Left ventricle myocardium superior (tissue), 1 donor: ENCODE measurements around the gene KRT1. TPM values are rescaled to one million over a fixed set of nuclear protein-coding genes. Genes with fewer than 3 reads are reported as not detected.

Source experiments
- ATAC-seq: fragments of 200-7000 bp; cut with Tn5 transposase; one replicate; pipeline ENCODE4 v1.9.1; 2020; ENCODE audit warnings: mild to moderate bottlenecking, moderate library complexity
- DNase-seq: peaks from one replicate; pipeline ENCODE4 v3.0.0-alpha.2; 2020
- intact Hi-C: fragments of 100-400 bp; cut with micrococcal nuclease; formaldehyde crosslinking; loops from one replicate; pipeline ENCODE4 v1.11.0; 2022
- total RNA-seq: library from RNA; stranded (reverse); fragmentation: NEBNext Ultra II Directional; extraction: Animal tissue kit (Norgen Biotek cat#: 25700); gene quantifications from one replicate; pipeline ENCODE4 v1.2.1, GENCODE V29; 2021
- donor health status: DM: no; HTN: yes; CAD: no; lungs with severe emphysema.

KRT1 gene
- total RNA-seq, 1 donor from 2014 or later, result 0.15 TPM

DNA sequence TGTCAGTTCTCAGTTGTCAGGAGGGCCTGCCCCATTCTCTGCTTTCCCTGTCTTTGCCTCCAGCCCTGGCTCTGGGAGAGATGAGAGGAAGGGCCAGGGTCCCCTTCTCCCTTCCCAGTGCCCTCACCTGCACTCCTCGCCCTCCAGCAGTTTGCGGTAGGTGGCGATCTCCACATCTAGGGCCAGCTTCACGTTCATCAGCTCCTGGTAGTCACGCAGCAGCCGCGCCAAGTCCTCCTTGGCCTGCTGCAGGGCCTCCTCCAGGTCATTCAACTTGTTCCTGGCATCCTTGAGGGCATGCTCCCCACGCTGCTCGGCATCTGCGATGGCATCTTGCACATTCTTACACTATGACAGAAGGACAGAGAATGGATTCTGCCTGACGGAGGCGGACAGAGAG, 33.6 kb downstream of the KRT1 start:
- ATAC-seq, result no peak
- intact Hi-C loops, result no loop called here
- DNase-seq, result no peak

DNA sequence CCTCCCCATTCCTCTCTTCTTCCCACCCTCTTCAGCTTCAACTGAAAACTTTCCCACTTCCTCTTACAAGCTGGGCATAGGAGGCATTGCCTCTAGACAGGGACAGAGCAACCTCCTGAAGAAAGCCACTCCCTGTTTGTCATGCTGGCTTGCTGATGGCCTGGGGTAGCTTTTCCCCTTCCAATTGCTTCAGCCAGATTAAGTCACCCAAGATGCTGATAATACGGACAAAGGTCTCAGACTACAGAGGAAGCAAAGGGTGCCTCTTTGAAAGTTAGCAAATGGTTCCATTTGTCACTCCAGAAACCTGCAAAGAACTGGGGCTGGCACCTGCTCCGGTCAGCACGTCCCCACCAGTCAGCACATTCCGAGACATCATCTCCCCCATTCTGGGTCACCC, 34.2 kb downstream of the KRT1 start:
- intact Hi-C loops, result no loop called here
- no peak for ATAC-seq
- no peak for DNase-seq

DNA sequence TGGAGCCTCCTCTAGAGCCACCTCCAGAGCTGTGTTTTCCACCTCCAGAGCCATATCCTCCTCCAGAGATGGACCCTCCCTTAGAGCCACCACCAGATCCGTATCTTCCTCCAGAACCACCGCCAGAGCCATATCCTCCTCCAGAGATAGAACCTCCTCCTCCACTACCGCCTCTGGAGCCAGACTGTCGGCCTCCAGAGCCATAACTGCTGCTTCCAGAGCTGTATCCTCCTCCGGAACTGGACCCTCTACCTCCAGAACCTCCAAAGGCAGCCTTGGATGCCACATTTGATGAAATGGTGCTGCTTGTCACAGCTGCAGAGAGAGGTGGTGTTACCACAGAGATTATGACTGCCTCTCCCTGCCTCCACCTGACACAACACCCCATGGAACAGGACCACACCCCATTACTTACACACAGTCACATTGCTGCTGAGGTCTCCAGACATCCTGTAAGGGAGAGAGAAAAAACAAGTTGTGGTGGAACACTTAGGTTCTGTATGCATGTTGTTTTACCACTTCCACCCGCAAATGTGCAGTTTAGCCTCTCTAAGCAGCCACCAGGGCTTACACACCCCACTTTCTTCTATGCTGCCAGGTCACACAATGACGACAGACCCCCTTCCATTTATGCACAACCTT, 35.0 kb downstream of the KRT1 start:
- intact Hi-C loops, result no loop called here
- ATAC-seq, result no peak
- no peak for DNase-seq

DNA sequence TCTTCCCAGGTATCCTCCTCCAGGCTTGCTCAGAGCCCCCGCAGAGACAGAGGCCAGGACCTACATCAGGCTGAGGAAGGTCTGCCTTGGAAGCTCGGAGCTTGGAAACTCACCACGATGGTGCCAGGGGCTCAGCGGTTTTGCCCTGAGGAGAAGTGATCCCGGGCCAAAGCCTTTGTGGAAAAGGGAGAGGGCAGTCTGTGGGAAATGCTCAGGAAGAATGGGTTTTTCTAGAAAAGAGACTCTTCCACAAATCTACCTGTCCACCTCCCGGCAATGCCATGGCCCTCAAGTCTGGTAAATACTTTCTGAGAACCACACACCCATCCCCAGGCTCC, 36.2 kb downstream of the KRT1 start:
- DNase-seq (no peak), ATAC-seq (no peak)
- intact Hi-C loops, result no loop called here

DNA sequence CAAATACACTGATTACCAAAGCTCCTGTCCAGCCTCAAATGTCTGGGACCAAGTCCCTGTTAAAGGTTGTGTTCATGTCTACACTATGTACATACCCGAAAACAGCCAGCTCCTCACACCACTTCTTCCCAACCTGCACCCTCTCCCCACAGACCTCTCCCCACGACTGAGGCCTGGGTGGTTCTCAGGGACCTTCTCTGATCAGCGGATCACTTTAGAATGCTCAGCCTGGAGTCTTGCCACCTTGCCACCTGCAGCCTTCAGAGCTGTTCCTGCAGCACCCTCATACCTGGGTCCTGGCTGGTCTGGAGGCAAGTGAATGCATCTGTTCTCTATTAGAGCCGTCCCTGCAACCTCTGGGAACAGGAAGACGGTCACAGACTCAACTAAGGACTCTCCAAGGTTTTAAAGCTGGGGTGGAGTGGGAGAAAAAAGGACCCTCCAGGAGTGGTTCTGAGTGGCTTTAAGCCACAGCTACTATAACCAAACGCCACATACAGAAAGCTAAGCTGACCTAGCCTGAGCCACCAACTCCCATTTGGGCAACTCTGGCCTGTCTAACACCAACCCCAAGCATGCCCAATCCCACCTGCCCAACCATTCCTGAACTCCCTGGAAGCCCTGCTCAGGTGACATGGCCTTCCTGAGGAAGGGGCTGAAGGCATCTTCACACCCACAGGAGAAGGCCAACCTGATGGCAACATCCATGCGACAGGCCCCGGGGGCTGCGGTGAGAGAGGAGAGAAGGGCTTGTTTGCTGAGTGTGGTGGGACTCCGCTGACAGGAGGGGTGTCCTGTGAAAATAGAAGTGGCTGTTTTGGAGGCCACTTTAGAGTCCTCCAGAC, 36.8 kb downstream of the KRT1 start:
- ATAC-seq (no peak), DNase-seq (no peak)
- intact Hi-C loops, result no loop called here

DNA sequence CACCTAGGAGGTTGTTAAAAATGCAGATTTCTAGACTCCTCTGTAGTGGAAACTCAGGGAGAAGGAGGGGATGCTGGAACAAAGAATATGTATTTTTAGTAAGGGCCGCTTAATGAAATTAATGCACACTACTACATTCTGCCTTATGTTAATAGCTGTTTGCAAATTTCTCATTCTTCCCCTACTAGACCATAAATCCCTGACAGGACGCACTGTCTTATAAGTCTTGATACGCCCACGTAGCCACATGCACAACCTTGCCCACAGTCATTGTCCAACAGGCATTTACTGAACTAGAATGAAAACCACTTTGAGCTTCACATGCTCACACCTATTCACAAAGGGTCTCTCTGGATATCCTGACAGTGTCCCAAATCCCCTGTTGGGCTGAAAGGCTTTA, 38.7 kb downstream of the KRT1 start:
- no peak for ATAC-seq

DNA sequence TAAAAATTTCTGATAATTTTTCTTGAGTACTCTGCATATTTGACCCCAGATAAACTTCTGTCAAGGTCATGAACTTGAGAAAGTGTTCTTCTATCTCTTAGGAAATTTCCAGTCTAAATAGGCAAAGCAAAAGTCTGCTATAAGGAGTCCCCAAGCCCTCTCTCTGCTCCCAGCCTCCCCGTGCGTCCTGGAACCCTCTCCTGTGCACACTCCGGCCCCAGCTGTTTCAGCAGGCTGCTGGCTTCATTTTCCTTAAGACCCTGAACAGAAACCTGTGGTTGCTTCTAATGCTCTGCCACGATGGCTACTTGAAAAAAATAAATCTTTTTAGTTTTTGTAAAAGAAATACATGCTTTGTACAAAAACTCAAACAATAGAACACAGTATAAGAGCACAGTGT, 42.9 kb downstream of the KRT1 start:
- no peak for ATAC-seq
- intact Hi-C loops, result no loop called here

More for the DNA sequence above, 38.7 kb downstream of the KRT1 start:
- intact Hi-C loops, result no loop called here
- no peak for DNase-seq

DNA sequence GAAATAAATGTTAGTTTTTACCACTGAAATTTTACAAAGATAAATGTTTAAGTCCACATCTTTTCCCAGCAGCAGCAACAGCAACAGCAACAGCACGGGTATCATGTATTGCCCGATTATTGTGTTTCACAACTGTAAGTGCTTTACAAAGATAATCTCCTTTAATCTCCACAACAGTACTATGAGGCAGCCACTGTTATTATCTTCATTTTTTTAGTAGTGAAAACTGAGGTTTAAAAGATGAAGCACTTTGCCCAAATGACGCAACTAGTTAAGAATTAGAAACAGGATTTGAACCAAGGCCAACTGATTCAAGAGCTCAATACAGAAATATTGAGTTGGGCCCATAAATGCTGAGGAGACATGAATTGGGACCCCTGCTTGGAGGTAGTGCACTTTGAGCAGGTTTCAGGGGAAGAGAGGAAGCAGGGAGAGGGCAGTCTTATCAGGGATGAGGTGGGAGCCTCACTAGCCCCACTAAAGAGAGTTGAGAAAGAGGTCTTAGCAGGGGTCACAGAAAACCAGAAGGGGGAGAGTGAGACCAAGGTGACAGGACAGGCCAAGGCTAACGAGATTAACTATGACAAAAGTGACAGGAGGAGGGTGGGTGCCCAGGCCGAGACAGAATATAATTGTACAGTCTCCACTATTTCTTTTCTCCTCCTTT, 43.5 kb downstream of the KRT1 start:
- no peak for ATAC-seq
- intact Hi-C loops, result no loop called here
- no peak for DNase-seq

More for the DNA sequence above, 42.9 kb downstream of the KRT1 start:
- DNase-seq, result no peak

DNA sequence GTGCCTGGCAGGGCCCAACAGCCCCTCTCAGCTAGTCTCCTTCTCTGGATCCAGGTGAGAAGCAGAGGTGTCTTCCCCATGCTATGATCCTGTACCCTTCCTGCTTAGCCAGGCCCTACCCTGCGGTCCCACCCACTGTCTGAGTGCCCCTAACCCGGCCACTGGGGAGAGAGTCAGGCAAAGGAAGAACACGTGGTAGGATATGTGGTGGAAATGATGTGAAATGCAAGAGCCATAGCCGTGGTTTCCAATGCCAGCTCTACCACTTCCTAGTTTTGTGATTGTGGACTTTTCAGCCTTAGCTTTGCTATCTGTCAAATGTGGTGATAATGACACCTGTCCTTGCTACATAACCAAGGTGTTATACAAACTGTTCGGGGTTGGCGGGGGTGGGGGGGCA, 44.0 kb downstream of the KRT1 start:
- intact Hi-C loops, result no loop called here
- DNase-seq (no peak), ATAC-seq (no peak)

DNA sequence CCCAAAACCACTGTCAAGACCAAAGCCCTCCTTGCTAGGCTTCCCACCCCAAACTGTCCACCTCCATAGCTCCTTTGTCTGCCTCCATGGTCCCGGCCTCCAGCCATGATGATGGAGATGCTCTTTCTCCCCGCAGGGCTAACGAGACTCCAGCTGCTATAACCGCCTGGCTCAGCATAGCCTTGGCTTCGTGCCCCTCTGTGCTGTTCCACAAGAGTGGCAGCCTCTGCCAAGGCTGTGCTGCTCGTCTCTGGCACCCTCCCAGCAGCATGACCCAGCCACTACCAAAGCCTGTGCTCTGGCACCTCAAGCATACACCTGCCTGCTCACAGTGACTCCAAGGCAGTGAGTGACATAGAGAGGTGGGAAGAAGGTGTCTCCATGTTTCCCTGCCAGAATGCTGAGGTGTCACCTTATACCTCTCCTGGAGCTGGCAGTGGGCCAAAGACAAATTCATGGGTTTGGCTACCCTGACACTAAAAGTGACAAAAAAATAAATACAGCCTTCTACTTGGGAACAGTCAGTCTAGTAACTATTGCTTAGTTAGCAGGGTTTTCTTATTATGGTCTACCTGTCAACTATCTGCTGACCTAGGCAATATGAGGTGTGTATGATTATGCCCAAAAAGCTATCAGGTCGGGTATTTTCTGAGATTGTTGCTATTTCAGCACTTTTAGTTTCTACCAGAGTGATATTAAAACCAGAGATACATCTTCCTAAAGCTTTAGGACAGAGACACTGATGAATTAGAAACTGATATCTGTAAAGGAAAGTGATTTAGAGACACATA, 45.7 kb downstream of the KRT1 start:
- intact Hi-C loops, result no loop called here
- DNase-seq, result peak; percentile 90

DNA sequence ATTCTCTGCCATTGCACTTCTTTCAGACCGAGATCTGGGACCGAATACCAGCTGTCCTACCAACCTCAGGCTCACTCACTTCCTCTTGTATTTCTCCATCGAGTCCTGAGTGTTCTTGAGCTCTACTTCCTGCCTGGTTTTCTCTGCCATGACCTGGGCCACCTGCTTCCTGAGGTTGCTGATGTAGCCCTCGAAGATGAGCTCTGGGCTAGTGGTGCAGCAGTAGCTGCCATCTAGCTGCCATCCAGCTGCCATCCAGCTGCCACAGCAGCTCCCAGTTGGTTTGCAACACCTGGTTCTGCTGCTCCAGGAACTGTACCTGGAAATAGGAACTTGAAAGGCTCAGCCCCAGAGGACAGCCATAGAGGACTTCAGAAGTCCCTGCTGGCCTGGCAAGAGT, 46.8 kb downstream of the KRT1 start:
- ATAC-seq (no peak), DNase-seq (no peak)
- intact Hi-C loops, result no loop called here

More for the DNA sequence above, 45.7 kb downstream of the KRT1 start:
- peak; percentile 99 for ATAC-seq

DNA sequence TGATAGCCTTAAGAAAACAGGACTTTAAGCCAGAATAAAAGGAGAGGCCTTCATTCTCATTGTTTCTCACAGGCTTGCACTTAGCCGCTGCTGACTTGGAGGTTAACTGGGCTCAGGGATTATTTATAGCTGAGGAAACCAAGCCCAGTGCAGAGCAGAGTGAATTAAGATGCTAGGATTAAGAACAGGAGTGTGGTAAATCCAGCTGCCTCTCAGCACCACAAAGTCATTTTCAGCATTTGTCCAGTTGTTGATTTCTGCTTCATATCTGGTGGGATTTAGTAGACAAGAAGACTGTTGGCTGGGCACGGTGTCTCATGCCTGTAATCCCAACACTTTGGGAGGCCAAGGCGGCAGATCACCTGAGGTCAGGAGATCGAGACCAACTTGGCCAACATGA, 47.6 kb downstream of the KRT1 start:
- no peak for DNase-seq
- intact Hi-C loops, result no loop called here
- no peak for ATAC-seq

DNA sequence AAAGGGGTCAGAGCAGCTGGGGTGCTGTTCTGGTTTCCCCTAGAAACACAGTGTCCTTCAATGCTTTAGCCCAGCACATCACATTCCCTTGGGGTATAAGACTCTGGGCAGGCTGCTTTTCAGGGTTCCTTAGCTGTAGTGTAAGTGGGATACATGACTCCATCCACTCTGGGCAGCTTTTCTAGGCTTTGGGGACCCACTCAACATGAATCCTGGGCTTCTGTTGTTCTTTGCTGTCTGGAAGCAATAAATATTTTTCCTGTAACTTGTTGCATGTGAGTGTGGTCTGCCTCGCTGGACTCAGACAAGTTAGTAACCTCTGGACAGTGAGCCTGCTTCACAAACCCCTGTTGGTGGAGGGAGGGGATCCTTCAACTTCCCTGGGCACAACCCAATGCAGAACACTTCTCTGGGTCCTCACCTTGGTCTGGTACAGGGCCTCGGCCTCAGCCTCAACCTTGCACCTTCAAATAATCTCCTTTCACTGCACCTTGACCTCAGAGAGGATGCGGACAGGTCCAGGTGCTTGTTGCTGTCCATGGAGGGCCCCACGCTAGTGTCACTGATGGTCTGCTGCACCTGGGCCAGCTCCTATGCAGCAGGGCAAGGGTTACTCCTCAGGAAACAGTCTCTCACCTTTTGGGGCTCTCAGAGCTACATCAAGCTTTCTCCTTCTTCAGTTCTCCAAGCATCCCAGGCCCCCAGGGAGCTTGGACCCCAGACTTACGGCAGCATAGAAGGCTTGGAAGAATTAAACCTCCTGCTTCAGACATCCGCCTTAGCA, 48.3 kb downstream of the KRT1 start:
- ATAC-seq, result no peak
- DNase-seq, result no peak
- intact Hi-C loops, result no loop called here

DNA sequence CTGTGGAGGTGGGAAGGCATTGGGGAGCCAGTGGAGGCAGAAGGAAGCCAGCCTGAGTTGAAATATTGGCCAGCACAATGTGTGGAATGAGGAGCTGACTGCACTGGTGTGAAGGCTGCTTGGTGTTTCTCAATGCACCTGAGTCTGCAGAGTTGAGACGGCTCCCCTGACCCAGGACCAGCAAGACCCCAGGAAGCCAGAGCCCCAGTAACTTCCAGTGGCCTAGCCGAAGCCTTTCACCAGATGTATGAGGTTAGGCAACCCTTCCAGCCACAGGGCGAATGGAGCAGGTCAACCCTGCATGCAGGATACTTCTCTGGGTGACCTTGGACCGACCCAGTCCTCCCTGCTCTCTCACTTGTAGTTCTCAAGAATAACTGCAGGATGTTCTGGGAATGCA, 48.9 kb downstream of the KRT1 start:
- intact Hi-C loops, result no loop called here
- ATAC-seq, result no peak
- DNase-seq, result no peak

DNA sequence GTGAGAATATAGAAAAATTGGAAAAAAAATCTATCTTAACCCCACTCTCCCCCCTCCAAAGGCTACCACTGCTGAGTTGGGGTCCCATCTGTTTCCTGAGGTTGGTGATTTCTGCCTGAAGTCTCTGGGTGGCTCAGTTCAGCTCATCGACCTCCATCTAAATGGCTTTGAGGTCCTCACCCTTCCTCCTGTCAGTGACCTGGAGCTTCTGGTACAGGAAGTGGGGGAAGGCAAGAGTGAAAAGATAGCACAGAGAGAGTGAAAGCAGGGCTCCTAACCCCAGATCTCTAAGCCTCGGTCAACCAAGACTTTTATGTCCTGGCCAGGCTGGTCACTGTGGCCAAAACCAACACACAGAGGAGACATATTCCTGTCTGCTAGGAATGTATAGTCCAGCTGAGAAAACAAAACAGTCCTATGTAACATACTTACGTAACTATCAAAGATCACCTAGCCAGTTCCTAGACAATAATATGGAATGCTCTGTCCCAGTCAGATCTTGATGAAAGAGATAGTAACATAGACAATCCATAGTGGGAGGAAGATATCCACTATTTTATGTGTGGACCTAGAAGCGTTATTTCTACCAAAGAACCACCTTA, 49.5 kb downstream of the KRT1 start:
- intact Hi-C loops, result no loop called here

DNA sequence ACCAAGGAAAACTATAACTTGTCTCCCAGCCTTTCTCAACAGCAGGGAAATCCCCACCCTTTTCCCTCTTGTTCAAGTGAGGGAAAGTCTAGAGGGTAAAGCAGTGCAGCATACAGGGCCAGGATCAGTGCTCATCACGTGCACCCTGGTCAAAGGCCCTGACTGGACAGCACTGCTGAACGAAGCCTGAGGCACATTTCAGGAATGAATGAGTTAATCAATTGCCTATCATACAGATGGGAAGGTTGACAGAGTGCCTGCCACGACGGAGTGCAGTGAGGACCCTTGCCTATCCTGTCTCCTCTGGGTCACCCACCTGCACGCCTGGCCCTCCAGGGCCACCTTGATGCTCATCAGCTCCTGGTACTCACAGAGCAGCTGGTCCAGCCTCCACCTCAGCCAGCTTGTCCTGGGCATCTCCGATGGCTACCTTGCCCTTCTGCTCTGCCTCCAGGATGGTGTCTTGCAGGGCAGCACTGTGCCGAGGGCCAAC, 50.2 kb downstream of the KRT1 start:
- no peak for ATAC-seq
- DNase-seq, result no peak
- intact Hi-C loops, result no loop called here

More for the DNA sequence above, 49.5 kb downstream of the KRT1 start:
- no peak for DNase-seq
- ATAC-seq, result no peak

DNA sequence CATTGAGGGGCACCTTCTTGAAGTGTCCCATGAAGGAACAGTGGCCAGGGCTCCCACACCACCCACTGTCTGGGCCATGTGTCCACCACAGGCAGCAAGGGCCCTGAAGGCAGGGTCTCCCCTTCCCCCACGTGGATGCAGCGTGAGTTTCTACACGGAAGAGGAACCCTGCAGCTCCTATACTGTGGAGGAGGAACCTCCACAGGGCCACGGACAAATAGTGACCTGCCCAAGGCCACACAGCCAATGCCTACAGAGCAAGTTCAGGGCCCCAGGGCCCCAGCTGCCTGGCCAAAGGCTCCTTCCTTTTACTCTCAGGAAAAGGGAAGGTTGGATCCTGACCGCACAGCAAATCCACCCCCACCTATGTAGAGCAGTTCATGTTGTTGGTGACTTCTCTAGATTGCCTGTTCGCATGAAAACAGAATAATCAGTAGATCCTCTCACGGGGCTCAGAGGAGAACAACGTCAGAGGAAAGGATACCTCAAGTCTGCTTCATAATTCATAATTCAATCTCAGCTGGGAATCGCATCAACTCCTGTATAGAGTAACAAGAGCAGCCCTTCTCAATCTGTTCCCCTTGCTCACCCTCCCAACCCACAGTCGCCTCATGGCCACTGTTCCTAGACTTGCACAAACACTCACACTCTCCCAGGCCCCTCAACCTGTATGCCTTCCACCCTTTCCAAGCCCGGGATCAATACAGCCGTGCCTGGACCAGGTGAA, 50.8 kb downstream of the KRT1 start:
- intact Hi-C loops, result no loop called here
- DNase-seq, result no peak

DNA sequence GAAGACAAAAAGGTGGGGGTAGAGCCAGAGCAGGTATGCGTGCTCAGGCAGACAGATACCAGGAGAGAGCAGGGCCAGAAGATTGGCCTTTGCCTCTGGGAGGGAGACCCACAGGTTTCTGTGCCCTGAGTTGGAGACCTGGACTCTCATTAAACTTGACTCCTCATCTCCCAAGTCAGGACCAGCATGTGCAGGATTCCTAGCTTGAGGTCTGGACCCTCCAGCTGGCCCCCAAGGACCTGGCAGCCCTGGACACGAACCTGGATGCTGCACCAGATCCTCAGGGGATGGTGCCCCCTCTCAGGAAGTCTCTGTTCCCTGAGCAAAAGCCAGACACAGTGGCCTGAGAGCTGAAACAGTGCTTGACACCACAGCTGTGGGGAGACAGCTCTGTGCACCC, 51.4 kb downstream of the KRT1 start:
- no peak for DNase-seq
- ATAC-seq, result no peak
- intact Hi-C loops, result no loop called here

More for the DNA sequence above, 50.8 kb downstream of the KRT1 start:
- ATAC-seq, result no peak
